Sigmoid colon (tissue), 7 donors: ENCODE measurements around the gene C16orf96. TPM values are rescaled to one million over a fixed set of nuclear protein-coding genes. Genes with fewer than 3 reads are reported as not detected.

Source experiments
- DNase-seq: peaks from one replicate; pipeline ENCODE4 v3.0.0-alpha.2; 2019
- H3K27ac ChIP-seq, 4 donors: fragments of 200-600 bp; sonication (generic); one replicate each; pipeline ENCODE4 v1.5.1; 2016 to 2019; ENCODE audit warnings: mild to moderate bottlenecking in 1 of 4
- H3K27me3 ChIP-seq, 3 donors: fragments of 200-600 bp; sonication (generic); one replicate each; pipeline ENCODE4 v1.5.1; 2019; ENCODE audit warnings: mild to moderate bottlenecking in 1 of 3
- H3K36me3 ChIP-seq, 4 donors: fragments of 200-600 bp; sonication (generic); one replicate each; pipeline ENCODE4 v1.5.1; 2016 to 2019
- H3K4me1 ChIP-seq, 4 donors: fragments of 200-600 bp; sonication (generic); one replicate each; pipeline ENCODE4 v1.5.1; 2017 to 2019
- H3K4me3 ChIP-seq, 4 donors: fragments of 200-600 bp; sonication (generic); one replicate each; pipeline ENCODE4 v1.5.1; 2017 to 2019; ENCODE audit warnings: mild to moderate bottlenecking in 2 of 4, moderate library complexity in 1 of 4
- H3K9me3 ChIP-seq, 4 donors: fragments of 200-600 bp in 3 of 4; sonication (generic) in 3 of 4; one replicate each; pipeline versions ENCODE4 v1.5.1 to v1.6.1; 2013 to 2019
- CTCF ChIP-seq, 4 experiments: fragments of 450-650 bp in 3 of 4; fragments of 200-600 bp in 1 of 4; IDR thresholded peaks; one replicate each; pipeline ENCODE4 v1.5.1; 2016 to 2019; ENCODE audit warnings: antibody characterized with exemption in 4 of 4, mild to moderate bottlenecking in 3 of 4, moderate library complexity in 2 of 4
- EP300 ChIP-seq, 4 donors: sonication (generic); formaldehyde crosslinking; IDR thresholded peaks; one replicate each; pipeline ENCODE4 v1.6.1; 2017; ENCODE audit warnings: antibody characterized with exemption in 4 of 4
- POLR2A ChIP-seq, 2 donors: fragments of 450-650 bp; IDR thresholded peaks; one replicate each; pipeline ENCODE4 v1.6.1; 2016; ENCODE audit warnings: antibody characterized with exemption in 2 of 2, mild to moderate bottlenecking in 2 of 2, moderate library complexity in 2 of 2
- POLR2AphosphoS5 ChIP-seq, 4 donors: sonication (generic); formaldehyde crosslinking; IDR thresholded peaks; one replicate each; pipeline ENCODE4 v1.6.1; 2017; ENCODE audit warnings: antibody characterized with exemption in 4 of 4
- WGBS, 2 donors: extraction: QIAGEN DNeasy Blood & Tissue Kit; methylation state at CpG; one replicate each; pipeline ENCODE4 v1.1.7; 2013; 5-methylcytosine and 5-hydroxymethylcytosine counted together
- intact Hi-C: fragments of 100-400 bp; cut with DNase I; formaldehyde crosslinking; loops from one replicate; pipeline ENCODE4 v1.15.1; 2023
- polyA plus RNA-seq, 3 donors: library from polyadenylated mRNA; stranded (reverse); fragments of 200-250 nt; gene quantifications; one replicate each; pipeline ENCODE4 v1.2.3, GENCODE V29; 2013
- total RNA-seq, 4 donors: library from RNA; depleted of rRNA; stranded (reverse); fragments of >200 nt; gene quantifications; one replicate each; pipeline ENCODE4 v1.1.0, GENCODE V29; 2016
- donor health status: healthy with polysubstance abuse.
- donor health status: Bipolar disorder and iron deficiency.
- donor health status: healthy.

C16orf96 gene
- total and polyA plus RNA-seq, 7 donors = under 0.01 to 0.16 (median 0.09) TPM; not detected in 4

- no peak for DNase-seq
- H3K27ac ChIP-seq = no peak overlapping the region
Measured at GRCh38 chr16:4535627-4536108, 20.5 kb upstream of the C16orf96 start.

GRCh38 chr16:4536391-4537106 lies 19.6 kb upstream of the C16orf96 start:
- Histone ChIP-seq H3K4me1 (peaks cover 0 to 11% (median 8%) of the 10 kb centered on the region in 4 donors), H3K9me3 (no peaks in the 10 kb centered on the region), H3K36me3 (peaks cover 0 to 12% (median 0%) of the 10 kb centered on the region in 4 donors), H3K4me3 (no peak overlapping the region), H3K27me3 (no peaks in the 10 kb centered on the region), H3K27ac (peak overlapping the region in 2 of 4 donors; percentile 88)
- WGBS, 2 donors = 93 to 95% methylated on average over 15 of the region's 15 CpGs
- TF ChIP-seq CTCF (IDR thresholded peaks at IDR 0.05) (no peak), EP300 (IDR thresholded peaks at IDR 0.05) (no peak), POLR2A (IDR thresholded peaks at IDR 0.05) (no peak), POLR2AphosphoS5 (IDR thresholded peaks at IDR 0.05) (no peak)
- intact Hi-C loops = no loop called here
- no peak for DNase-seq

More at GRCh38 chr16:4535627-4536108, 20.5 kb upstream of the C16orf96 start:
- Histone ChIP-seq H3K9me3 (no peaks in the 10 kb centered on the region), H3K36me3 (peaks cover 0 to 12% (median 0%) of the 10 kb centered on the region in 4 donors), H3K27me3 (no peaks in the 10 kb centered on the region), H3K4me1 (peaks cover 0 to 11% (median 8%) of the 10 kb centered on the region in 4 donors), H3K4me3 (no peak overlapping the region)
- 71 to 88% methylated on average over 7 of the region's 7 CpGs for WGBS, 2 donors
- intact Hi-C loops = no loop called here
- TF ChIP-seq POLR2A (IDR thresholded peaks at IDR 0.05) = no peak
- TF ChIP-seq EP300 (IDR thresholded peaks at IDR 0.05) = no peak
- TF ChIP-seq POLR2AphosphoS5 (IDR thresholded peaks at IDR 0.05) = no peak
- no peak for TF ChIP-seq CTCF (IDR thresholded peaks at IDR 0.05)

- DNase-seq = peak; percentile 70
- no peaks in the 10 kb centered on the region for H3K9me3 ChIP-seq
- H3K27me3 ChIP-seq = no peaks in the 10 kb centered on the region
- peaks cover 0 to 6% (median 0%) of the 10 kb centered on the region in 4 donors for H3K36me3 ChIP-seq
- H3K4me3 ChIP-seq = peak overlapping the region; percentile 63 to 86 (median 82)
- H3K27ac ChIP-seq = peak overlapping the region; percentile 83 to 91 (median 88)
- TF ChIP-seq CTCF (IDR thresholded peaks at IDR 0.05) (no peak), POLR2A (IDR thresholded peaks at IDR 0.05) (no peak), POLR2AphosphoS5 (IDR thresholded peaks at IDR 0.05) (no peak), EP300 (IDR thresholded peaks at IDR 0.05) (no peak)
- intact Hi-C loops = loop anchor here (2.0 kb wide), 1 partner anchor 77 kb away; the partner anchor contains the start of gene UBALD1
- WGBS, 2 donors = 16 to 20% methylated on average over 75 of the region's 75 CpGs
- H3K4me1 ChIP-seq = peaks cover 0 to 11% (median 8%) of the 10 kb centered on the region in 4 donors
Measured at GRCh38 chr16:4537376-4538343, 18.5 kb upstream of the C16orf96 start.

GRCh38 chr16:4538350-4539235 lies 17.5 kb upstream of the C16orf96 start, which contains the start of gene CDIP1:
Gene CDIP1 (minus strand): TSS chr16:4538773. CDS start chr16:4514130, 24,643 bp downstream.
- H3K36me3 ChIP-seq = no peaks in the 10 kb centered on the region
- peaks cover 0 to 11% (median 8%) of the 10 kb centered on the region in 4 donors for H3K4me1 ChIP-seq
- H3K9me3 ChIP-seq = no peaks in the 10 kb centered on the region
- H3K27me3 ChIP-seq = no peaks in the 10 kb centered on the region
- TF ChIP-seq POLR2A (IDR thresholded peaks at IDR 0.05) (peak; percentile 22 to 66), CTCF (IDR thresholded peaks at IDR 0.05) (no peak), POLR2AphosphoS5 (IDR thresholded peaks at IDR 0.05) (peak; percentile 89 to 95 (median 94)), EP300 (IDR thresholded peaks at IDR 0.05) (peak in 2 of 4 donors; percentile 53 to 80)
- intact Hi-C loops = loop anchor here (2.0 kb wide), 1 partner anchor 76 kb away; the partner anchor contains the start of gene UBALD1
- peak within 1 kb of the TSS; percentile 63 to 86 (median 82) for H3K4me3 ChIP-seq
- WGBS, 2 donors = 5% methylated on average over 67 of the region's 67 CpGs
- DNase-seq = peak; percentile 99
- H3K27ac ChIP-seq = peak within 1 kb of the TSS; percentile 83 to 91 (median 88)
